HG03457 (cell line): ENCODE measurements around the gene MAST4.

ENCODE experiments used
- ATAC-seq: cut with Tn5 transposase; IDR thresholded peaks from one replicate; pipeline ENCODE4 v1.9.1; 2021; ENCODE audit warnings: moderate number of reproducible peaks; ENCODE audit not compliant: unreplicated experiment

Gene MAST4

GRCh38 chr5:66595756-66596635, at the start of gene MAST4:
Gene MAST4, plus strand, starts transcription at chr5:66596393. Its CDS starts 263 bp downstream, at chr5:66596656.
- peak; percentile 97 for ATAC-seq

- ATAC-seq = no peak
Measured at GRCh38 chr5:66546541-66546940, 49.7 kb upstream of the MAST4 start.

- no peak for ATAC-seq
Measured at GRCh38 chr5:66551338-66551737, 44.9 kb upstream of the MAST4 start.

GRCh38 chr5:66551945-66552344, 44.2 kb upstream of the MAST4 start:
- ATAC-seq = no peak

- no peak for ATAC-seq
Measured at GRCh38 chr5:66553368-66553912, 42.8 kb upstream of the MAST4 start.

- peak; percentile 95 for ATAC-seq
Measured at GRCh38 chr5:66553916-66554575, 42.1 kb upstream of the MAST4 start.

- no peak for ATAC-seq
Measured at GRCh38 chr5:66554884-66555283, 41.3 kb upstream of the MAST4 start.

DNA sequence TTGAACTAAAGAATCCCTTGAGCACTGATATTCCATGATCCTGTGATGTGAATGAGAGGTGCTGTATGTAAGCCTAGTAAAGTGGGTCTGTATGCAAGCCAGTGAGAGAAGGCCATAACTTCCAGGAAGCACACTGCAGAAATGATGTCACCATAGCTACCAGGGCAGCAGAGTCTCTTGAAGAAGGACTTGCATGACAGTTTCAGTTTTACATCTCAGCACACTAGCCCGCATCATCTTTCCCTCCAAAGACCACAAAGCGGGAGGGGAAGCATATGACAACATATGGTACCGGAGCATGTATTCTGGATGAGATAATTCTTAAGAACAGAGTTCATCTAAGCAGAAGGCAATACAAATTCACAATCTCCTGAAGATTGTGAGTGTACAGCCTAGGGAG, 37.6 kb upstream of the MAST4 start:
- ATAC-seq = peak; percentile 42

DNA sequence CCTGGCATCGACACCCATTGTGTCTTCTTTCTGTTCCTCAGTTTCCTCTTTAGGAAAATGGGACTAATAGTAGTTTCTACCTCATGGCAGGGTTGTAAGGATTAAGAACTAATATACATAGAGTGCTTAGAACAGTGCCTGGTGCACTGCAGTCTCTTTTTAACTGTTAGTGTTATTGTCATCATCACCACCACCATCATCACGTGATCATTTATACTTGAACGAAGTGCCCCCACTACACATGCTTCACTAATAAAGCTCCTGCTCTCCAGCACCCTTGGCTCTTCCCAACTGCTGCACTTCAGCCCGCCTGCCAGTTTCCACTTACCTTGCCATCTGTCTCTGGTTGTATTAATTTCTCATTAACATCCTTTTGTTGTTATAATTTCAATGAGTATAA, 35.8 kb upstream of the MAST4 start:
- no peak for ATAC-seq

GRCh38 chr5:66561256-66561990, 34.8 kb upstream of the MAST4 start:
- no peak for ATAC-seq

DNA sequence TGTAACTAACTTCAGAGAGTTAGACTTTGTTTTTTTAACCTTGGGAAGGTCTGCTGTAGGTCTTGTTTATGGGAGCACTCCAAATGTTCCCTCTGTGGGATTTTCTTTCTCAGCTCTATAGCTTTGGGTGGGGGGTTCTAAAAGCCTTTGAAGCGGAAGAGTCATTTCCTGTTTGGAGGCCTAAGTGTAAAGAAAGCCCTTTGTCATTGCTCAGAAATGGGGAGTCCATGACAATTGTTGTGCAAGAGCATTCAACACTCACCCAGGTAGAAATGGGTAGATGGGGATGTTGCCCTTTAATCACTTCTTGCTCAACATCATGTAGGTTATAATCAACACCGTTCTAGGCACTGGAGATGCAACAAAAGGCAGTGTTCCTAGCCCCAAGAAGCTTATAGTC, 30.3 kb upstream of the MAST4 start:
- ATAC-seq = no peak

DNA sequence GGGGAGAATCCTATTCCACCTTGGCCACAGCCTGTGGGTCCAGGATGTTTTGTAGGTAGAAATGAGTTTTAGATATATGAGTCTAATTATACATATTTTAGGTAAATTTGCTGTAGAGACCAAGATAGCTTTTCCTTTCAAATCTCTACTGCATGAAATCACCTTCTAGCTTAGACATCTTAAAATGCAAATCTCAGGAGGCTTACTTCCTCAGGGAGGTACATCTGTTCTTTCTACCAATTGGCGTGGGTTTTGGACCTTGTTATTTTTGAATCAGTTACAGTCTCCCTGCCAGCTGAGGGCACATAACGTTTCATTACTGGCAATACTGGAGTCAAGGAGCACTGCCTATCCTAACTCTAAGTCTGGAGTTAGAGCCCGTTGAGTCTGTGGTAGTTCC, 28.7 kb upstream of the MAST4 start:
- no peak for ATAC-seq

GRCh38 chr5:66570201-66570600, 26.0 kb upstream of the MAST4 start:
- no peak for ATAC-seq

- ATAC-seq = no peak
Measured at GRCh38 chr5:66573733-66574132, 22.5 kb upstream of the MAST4 start.

DNA sequence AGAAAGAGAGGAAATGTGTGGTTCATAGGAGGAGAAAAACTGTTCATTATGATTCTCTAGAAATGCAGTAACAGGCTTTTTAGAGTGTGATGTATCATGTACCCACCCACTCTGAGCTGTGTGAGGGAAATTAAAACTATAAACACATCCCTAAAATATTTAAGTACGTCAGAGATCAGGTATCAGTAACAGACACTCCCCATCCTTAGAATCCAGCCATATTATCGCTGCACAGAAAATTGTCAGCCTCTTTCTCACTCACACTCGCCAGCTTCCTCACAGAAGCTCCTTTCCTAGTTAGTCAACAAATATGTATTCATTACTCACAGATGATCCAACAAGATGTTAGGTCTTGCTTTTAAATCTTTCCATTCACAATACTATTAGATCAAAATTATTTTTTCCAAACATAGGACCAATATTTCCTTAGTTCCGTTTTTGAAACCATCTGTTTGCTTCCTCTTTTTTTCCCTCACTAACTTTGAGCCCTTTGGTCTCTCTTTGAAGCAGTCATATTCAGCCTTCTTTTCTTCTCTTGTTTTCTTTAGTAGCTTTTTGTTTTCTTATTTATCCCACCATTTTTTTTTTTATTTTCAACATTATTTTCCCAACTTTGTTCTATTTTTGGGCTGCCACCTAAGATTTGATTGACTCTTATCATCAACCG, 13.6 kb upstream of the MAST4 start:
- no peak for ATAC-seq

GRCh38 chr5:66585291-66585690, 10.9 kb upstream of the MAST4 start:
- ATAC-seq = no peak

DNA sequence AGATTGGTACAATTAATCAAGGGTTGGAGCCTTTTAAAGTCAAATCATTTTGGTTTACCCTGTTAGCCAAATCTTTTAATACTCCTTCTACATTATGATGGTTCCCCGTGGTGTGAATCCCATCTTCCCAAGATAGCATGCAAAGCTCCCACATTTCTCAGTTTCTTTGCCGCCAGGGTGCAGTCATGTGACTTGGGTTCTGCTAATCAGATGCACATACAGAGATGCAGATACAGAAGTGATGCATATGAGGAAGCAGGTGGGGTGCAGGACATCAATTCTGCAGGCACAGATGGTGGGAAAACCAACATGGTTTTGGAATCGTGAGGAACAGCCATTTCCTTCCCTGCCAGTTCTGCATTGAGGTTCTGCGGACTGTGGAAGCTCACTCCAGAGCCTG, 8.4 kb upstream of the MAST4 start:
- no peak for ATAC-seq

DNA sequence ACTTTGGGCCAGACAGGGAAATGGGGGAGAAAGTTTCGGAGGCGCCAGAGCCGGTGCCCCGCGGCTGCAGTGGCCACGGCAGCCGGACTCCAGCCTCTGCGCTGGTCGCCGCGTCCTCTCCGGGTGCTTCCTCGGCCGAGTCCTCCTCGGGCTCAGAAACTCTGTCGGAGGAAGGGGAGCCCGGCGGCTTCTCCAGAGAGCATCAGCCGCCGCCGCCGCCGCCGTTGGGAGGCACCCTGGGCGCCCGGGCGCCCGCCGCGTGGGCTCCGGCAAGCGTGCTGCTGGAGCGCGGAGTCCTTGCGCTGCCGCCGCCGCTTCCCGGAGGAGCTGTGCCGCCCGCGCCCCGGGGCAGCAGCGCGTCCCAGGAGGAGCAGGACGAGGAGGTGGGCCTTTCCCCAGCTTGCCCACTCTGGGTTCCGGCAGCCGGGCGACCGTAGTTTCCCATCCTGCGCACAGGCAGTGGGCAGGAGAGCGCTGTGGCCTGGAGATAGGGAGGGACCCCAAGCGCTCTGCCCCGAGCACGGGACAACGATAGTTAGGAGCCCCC, 516 bp downstream of the MAST4 start:
- ATAC-seq = peak; percentile 13

GRCh38 chr5:66597183-66597757, 1.1 kb downstream of the MAST4 start:
- no peak for ATAC-seq

DNA sequence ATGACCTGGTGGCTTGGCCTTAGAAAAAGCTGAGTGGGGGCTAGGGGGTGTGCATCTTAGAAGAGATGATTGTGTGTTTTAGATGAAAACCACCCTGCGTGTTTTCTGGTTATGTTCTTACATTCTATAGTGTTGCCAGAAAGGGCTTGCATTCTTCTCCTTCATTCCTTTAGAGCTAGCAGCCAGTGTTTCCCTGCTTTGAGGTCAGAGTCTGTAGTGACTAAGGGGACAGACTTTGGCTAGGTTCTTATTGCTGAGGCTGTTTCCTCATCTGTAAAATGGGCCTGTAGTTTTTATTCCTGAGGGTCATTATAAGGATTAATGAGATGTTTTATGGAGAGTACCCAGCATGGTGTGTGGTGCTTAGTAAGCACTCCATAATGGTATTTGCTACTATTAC, 6.4 kb downstream of the MAST4 start:
- no peak for ATAC-seq
